Activated gamma-delta T cell treated with anti-CD3 and anti-CD28 coated beads, Interleukin-2, amount 50 U/mL, for 16 hours (primary cell): ENCODE measurements around the gene PSMC3IP.

Source experiments
- DNase-seq: peaks from one replicate; pipeline ENCODE4 v3.0.0-alpha.2; 2020; ENCODE audit warnings: low read depth

PSMC3IP gene

GRCh38 chr17:42585353-42585752 is 7.8 kb upstream of the PSMC3IP start:
- no peak for DNase-seq

- DNase-seq, result no peak
Observed at GRCh38 chr17:42584880-42585279, 7.4 kb upstream of the PSMC3IP start.

GRCh38 chr17:42581744-42582270 is 4.3 kb upstream of the PSMC3IP start:
- no peak for DNase-seq

- no peak for DNase-seq
Observed at GRCh38 chr17:42579794-42580551, 2.4 kb upstream of the PSMC3IP start.

GRCh38 chr17:42578282-42578869 is 847 bp upstream of the PSMC3IP start:
- peak; percentile 41 for DNase-seq

GRCh38 chr17:42577140-42577531 is 393 bp downstream of the PSMC3IP start:
- no peak for DNase-seq

GRCh38 chr17:42574463-42574862 is 3.1 kb downstream of the PSMC3IP start:
- no peak for DNase-seq

- DNase-seq, result no peak
Observed at GRCh38 chr17:42573095-42573494, 4.4 kb downstream of the PSMC3IP start.

- no peak for DNase-seq
Observed at GRCh38 chr17:42571435-42572225, 5.9 kb downstream of the PSMC3IP start.

- DNase-seq, result no peak
Observed at GRCh38 chr17:42568341-42569111, 9.0 kb downstream of the PSMC3IP start.

GRCh38 chr17:42566883-42567573 is 10.5 kb downstream of the PSMC3IP start, which contains the start of gene MLX:
Gene MLX, plus strand, starts transcription at chr17:42567100. Its CDS starts 25 bp downstream, at chr17:42567125.
- peak; percentile 88 for DNase-seq

GRCh38 chr17:42566215-42566882 is 11.2 kb downstream of the PSMC3IP start:
- DNase-seq, result no peak

- DNase-seq, result no peak
Observed at GRCh38 chr17:42565523-42566214, 11.9 kb downstream of the PSMC3IP start.

GRCh38 chr17:42564815-42565522 is 12.6 kb downstream of the PSMC3IP start:
- no peak for DNase-seq

- no peak for DNase-seq
Observed at GRCh38 chr17:42563950-42564349, 13.6 kb downstream of the PSMC3IP start.

GRCh38 chr17:42563543-42563942 is 14.0 kb downstream of the PSMC3IP start:
- no peak for DNase-seq

GRCh38 chr17:42563143-42563509 is 14.4 kb downstream of the PSMC3IP start:
- no peak for DNase-seq

- no peak for DNase-seq
Observed at GRCh38 chr17:42562388-42563142, 15.0 kb downstream of the PSMC3IP start.
